Mucosa of descending colon (tissue), 3 donors: ENCODE data around the gene PGM1. TPM values are rescaled to one million over a fixed set of nuclear protein-coding genes. Genes with fewer than 3 reads are reported as not detected.

Experiments used
- ATAC-seq: fragments of 200-7000 bp; cut with Tn5 transposase; one replicate; pipeline ENCODE4 v1.9.1; 2020; ENCODE audit warnings: mild to moderate bottlenecking, moderate library complexity
- DNase-seq, 3 donors: peaks; one replicate each; pipeline ENCODE4 v3.0.0-alpha.2; 2020
- H3K36me3 ChIP-seq: fragments of 200-600 bp; one replicate; pipeline ENCODE4 v1.8.0; 2021; ENCODE audit warnings: low read depth, mild to moderate bottlenecking
- H3K4me1 ChIP-seq: fragments of 200-600 bp; one replicate; pipeline ENCODE4 v1.8.0; 2021; ENCODE audit warnings: low read depth, mild to moderate bottlenecking
- H3K4me3 ChIP-seq: fragments of 200-600 bp; one replicate; pipeline ENCODE4 v1.8.0; 2021; ENCODE audit warnings: mild to moderate bottlenecking
- H3K9me3 ChIP-seq: fragments of 200-600 bp; one replicate; pipeline ENCODE4 v1.8.0; 2021; ENCODE audit warnings: mild to moderate bottlenecking
- intact Hi-C, 2 donors: fragments of 100-400 bp; cut with DNase I in 1 of 2; cut with micrococcal nuclease in 1 of 2; formaldehyde crosslinking; loops; one replicate each; pipeline versions ENCODE4 v1.11.0 to v1.11.1; 2022; cut with DNase I, micrococcal nuclease
- total RNA-seq, 3 donors: library from RNA; stranded (reverse); fragmentation: NEBNext Ultra II Directional in 2 of 3; extraction: Animal tissue kit (Norgen Biotek cat#: 25700) in 2 of 3; gene quantifications; one replicate each; pipeline versions ENCODE4 v1.2.1 to v1.2.4, GENCODE V29; 2021 to 2023
- TF ChIP-seq, protein P1 (sequence below): fragments of 200-600 bp; IDR thresholded peaks from one replicate; pipeline ENCODE4 v1.8.0; 2022; ENCODE audit warnings: antibody characterized with exemption, mild to moderate bottlenecking
- donor health status: DM: no; HTN: no; CAD: no; lungs with moderate emphysema.
- donor health status: DM: no; HTN: no; CAD: no.
- donor health status: DM: no; HTN: yes; CAD: no.

The PGM1 gene
- total RNA-seq, 3 donors from 2014 or later = 81.0 to 116 (median 87.3) TPM

DNA sequence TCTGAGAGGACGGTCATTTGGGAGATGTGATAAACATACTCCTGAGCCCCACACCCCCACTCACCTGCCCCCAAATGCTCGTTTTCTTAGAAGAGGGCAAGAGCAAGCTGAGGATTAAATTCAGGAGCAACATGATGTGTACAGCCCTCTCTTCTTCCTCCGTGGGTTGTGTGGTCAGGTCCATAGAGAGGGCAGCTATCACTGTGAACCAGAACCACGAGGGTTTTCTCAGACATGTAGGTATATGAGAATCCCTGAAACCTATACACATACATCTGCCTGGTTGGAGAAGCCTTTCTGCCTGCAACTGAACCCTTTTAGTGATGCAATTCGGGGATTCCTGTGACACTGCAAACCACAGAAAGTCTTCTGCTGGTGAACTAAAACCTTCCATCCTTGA is 38.9 kb downstream of the PGM1 start:
- Histone ChIP-seq H3K4me1 (no peaks in the 10 kb centered on the region), H3K9me3 (no peaks in the 10 kb centered on the region), H3K4me3 (no peak overlapping the region), H3K36me3 (no peaks in the 10 kb centered on the region)
- DNase-seq (no peak), ATAC-seq (no peak)
- TF ChIP-seq, protein P1, sequence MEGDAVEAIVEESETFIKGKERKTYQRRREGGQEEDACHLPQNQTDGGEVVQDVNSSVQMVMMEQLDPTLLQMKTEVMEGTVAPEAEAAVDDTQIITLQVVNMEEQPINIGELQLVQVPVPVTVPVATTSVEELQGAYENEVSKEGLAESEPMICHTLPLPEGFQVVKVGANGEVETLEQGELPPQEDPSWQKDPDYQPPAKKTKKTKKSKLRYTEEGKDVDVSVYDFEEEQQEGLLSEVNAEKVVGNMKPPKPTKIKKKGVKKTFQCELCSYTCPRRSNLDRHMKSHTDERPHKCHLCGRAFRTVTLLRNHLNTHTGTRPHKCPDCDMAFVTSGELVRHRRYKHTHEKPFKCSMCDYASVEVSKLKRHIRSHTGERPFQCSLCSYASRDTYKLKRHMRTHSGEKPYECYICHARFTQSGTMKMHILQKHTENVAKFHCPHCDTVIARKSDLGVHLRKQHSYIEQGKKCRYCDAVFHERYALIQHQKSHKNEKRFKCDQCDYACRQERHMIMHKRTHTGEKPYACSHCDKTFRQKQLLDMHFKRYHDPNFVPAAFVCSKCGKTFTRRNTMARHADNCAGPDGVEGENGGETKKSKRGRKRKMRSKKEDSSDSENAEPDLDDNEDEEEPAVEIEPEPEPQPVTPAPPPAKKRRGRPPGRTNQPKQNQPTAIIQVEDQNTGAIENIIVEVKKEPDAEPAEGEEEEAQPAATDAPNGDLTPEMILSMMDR = no peak
- intact Hi-C loops = no loop called here

DNA sequence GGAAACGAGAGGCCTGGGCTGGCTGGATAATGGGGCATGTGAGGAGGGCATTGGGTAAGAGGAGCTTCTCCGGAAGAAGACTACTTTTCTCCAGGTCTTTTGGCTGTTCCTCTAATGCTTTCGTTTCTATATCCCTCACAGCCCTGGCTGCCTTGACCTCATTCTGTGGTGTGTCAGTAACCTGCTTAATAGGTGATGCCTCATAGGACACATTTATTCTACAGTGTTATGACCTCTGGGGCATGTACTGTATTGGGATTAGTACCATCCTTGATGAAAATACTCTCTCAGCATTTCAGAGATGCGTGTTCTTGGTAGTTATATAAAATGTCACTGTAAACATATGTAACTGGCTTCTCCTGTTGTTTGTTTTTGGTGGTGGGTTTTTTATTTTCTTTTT is 40.1 kb downstream of the PGM1 start:
- H3K9me3 ChIP-seq = no peaks in the 10 kb centered on the region
- DNase-seq = no peak
- TF ChIP-seq, protein P1 = no peak
- H3K4me3 ChIP-seq = no peak overlapping the region
- no peaks in the 10 kb centered on the region for H3K4me1 ChIP-seq
- no peaks in the 10 kb centered on the region for H3K36me3 ChIP-seq
- ATAC-seq = no peak
- intact Hi-C loops = no loop called here

DNA sequence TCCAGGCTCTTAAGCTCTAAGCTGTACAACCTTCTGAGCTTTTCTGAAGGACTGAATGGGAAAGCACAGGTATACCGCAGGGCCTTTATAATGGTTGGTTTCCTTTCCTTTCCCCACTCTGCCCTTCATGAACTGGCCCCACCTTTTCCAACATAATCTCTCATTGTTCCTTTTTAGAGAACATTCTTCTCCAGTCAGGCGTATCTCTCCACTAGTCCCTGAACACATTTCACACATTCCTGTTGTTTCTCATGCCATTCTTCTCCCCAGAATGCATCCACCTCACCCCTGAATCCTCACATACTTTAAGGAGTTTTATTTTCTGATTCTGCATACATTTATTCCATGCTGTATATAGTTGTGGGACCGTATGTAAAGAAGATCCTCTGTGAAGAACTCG is 41.3 kb downstream of the PGM1 start:
- Histone ChIP-seq H3K9me3 (no peaks in the 10 kb centered on the region), H3K4me1 (no peaks in the 10 kb centered on the region), H3K36me3 (no peaks in the 10 kb centered on the region), H3K4me3 (no peak overlapping the region)
- TF ChIP-seq, protein P1 = no peak
- no peak for ATAC-seq
- intact Hi-C loops = no loop called here
- no peak for DNase-seq

DNA sequence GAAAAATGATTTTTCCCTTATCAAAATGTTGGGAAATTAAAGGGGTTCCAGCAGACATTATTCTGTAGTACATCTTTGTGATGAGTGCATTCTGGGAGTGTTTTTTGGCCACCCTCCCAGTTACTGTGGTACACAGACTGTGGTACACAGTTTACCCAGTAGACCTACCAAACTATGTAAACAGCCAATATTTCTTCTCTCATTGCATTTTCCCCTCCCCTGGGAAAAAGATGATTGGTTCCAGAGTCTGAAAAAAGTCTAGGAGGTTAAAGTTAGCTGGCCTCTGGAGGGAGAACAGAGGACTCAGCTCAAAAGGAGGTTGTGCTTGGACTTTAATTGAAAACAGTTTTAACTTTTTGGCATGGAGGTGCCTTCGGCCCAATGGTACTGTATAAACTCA is 42.5 kb downstream of the PGM1 start:
- Histone ChIP-seq H3K4me3 (no peak overlapping the region), H3K4me1 (peaks cover 4% of the 10 kb centered on the region), H3K36me3 (no peaks in the 10 kb centered on the region), H3K9me3 (no peaks in the 10 kb centered on the region)
- TF ChIP-seq, protein P1 = no peak
- ATAC-seq (no peak), DNase-seq (no peak)
- intact Hi-C loops = no loop called here

DNA sequence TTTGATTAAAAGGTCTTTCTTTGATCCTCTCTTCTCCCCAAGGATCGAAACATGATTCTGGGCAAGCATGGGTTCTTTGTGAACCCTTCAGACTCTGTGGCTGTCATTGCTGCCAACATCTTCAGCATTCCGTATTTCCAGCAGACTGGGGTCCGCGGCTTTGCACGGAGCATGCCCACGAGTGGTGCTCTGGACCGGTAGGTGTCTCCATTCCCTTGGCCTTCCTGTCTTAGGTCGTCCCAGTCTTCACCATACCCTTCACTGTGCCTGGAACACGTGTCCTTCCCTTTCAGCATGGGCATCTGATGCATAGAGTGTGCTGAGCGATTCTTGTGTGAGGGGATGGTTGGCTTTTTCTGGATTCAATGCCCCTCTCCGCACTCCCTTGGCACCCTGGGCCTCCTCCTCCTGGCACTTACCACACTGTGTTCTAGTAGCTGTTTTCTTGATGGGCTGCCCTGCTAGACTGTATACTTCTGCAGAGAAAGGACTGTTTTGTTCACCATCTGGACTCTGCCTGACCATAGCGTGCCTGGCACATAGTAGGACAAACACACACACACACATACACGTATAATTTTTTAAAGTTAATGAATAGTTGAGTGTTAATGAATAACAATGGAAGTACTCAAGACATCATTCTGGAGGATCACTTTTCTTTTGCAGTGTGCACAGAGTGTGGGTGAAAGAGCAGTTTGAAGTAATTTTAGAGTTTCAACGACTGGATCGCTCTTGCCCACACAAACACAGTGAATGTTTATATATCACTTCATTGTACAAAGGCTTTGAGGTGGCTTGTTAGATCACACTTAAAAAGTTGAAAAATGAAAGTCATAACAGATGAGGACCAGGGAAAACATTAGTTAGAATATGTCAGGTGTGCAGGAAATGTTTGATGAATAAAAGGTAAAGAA is 43.2 kb downstream of the PGM1 start:
- H3K36me3 ChIP-seq = no peaks in the 10 kb centered on the region
- H3K9me3 ChIP-seq = no peaks in the 10 kb centered on the region
- peaks cover 6% of the 10 kb centered on the region for H3K4me1 ChIP-seq
- intact Hi-C loops = no loop called here
- ATAC-seq (no peak), DNase-seq (no peak)
- no peak overlapping the region for H3K4me3 ChIP-seq
- TF ChIP-seq, protein P1 = no peak
